D721Med (cell line): ENCODE measurements around the gene PEPD.

Experiments
- DNase-seq: peaks from one replicate; pipeline ENCODE4 v3.0.0; 2011; ENCODE audit warnings: low spot score; ENCODE audit not compliant: insufficient read length
- FAIRE-seq: peaks from 2 replicates; lab custom pipeline; 2011; peaks lifted over from hg19 to GRCh38; lab: Jason Lieb, UNC
- TF ChIP-seq, protein P1 (sequence below): IDR thresholded peaks from 2 replicates; pipeline ENCODE4 v1.5.1; 2012; ENCODE audit warnings: mild to moderate bottlenecking, control low read depth; ENCODE audit not compliant: insufficient read depth; ENCODE audit errors: missing control alignments

PEPD gene

GRCh38 chr19:33424181-33424580 lies 97.4 kb downstream of the PEPD start:
- TF ChIP-seq, protein P1, sequence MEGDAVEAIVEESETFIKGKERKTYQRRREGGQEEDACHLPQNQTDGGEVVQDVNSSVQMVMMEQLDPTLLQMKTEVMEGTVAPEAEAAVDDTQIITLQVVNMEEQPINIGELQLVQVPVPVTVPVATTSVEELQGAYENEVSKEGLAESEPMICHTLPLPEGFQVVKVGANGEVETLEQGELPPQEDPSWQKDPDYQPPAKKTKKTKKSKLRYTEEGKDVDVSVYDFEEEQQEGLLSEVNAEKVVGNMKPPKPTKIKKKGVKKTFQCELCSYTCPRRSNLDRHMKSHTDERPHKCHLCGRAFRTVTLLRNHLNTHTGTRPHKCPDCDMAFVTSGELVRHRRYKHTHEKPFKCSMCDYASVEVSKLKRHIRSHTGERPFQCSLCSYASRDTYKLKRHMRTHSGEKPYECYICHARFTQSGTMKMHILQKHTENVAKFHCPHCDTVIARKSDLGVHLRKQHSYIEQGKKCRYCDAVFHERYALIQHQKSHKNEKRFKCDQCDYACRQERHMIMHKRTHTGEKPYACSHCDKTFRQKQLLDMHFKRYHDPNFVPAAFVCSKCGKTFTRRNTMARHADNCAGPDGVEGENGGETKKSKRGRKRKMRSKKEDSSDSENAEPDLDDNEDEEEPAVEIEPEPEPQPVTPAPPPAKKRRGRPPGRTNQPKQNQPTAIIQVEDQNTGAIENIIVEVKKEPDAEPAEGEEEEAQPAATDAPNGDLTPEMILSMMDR = no peak
- DNase-seq (no peak), FAIRE-seq (no peak)

DNA sequence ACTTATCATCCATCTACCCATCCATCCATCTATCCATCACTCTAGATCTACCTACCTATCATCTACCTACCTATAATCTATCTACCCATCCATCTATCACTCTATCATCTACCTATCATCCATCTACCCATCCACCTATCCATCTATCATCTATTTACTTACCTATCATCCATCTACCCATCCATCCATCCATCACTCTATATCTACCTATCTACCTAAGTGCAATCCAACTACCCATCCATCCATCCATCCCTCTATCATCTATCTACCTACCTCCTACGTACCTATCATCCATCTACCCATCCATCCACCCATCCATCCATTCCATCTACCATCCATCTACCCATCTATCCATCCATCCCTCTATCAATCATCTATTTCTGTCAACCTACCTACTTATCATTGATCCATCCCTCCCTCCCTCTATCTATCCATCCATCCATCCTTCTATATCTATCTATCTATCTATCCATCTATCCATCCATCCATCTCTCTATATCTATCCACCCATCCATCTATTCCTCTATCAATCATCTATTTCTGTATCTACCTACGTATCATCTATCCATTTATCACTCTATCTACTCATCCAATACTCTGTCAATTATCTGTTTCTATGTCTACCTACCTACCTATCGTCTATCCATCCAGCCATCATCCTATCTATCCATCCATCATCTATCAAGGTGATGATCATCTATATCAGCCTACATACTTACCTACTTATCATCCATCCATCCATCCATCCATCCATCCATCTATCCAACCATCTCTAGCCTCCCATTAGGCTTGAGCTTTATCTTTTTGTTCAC lies 99.0 kb downstream of the PEPD start:
- DNase-seq (no peak), FAIRE-seq (no peak)
- TF ChIP-seq, protein P1 = no peak

- TF ChIP-seq, protein P1 = no peak
- no peak for FAIRE-seq
These were observed 100.2 kb downstream of the PEPD start for GRCh38 chr19:33421368-33421767.

DNA sequence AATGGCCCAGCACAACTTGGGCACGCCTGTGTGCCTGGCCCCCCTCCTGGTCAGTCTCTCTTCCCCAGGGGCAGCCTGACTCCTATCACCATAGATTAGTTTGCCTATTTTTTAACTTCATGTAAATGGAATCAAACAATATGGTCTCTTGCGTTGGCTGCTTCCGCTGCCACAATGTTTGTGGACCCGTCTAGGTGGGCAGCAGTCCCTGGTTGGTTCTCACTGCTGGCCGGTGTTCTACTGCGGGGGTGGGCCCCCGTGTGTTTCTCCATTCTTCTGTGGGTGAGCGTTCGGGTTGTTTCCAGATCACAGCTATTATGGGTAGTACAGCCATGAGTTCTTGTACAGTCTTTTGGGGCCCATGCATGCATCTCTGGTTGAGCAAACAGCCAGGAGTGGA lies 100.8 kb downstream of the PEPD start:
- DNase-seq (no peak), FAIRE-seq (no peak)
- TF ChIP-seq, protein P1 = no peak

More at GRCh38 chr19:33421368-33421767, 100.2 kb downstream of the PEPD start:
- no peak for DNase-seq

DNA sequence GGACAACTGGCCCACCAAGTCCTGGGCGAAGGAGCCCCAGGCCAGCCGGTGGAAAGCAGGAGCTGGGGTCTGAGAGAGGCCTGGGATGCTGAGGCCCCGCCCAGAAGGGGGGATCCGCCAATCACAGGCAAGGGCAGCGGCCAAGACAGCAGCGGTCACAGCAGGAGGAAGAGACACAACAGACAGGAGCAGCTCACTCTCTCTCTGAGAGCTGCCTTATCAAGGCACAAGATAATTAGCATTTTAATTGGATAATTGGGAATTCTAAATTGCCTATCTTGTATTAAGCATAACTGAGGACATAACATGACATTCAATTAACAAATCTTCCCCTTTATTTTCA lies 101.8 kb downstream of the PEPD start:
- FAIRE-seq = no peak
- TF ChIP-seq, protein P1 = no peak
- no peak for DNase-seq

DNA sequence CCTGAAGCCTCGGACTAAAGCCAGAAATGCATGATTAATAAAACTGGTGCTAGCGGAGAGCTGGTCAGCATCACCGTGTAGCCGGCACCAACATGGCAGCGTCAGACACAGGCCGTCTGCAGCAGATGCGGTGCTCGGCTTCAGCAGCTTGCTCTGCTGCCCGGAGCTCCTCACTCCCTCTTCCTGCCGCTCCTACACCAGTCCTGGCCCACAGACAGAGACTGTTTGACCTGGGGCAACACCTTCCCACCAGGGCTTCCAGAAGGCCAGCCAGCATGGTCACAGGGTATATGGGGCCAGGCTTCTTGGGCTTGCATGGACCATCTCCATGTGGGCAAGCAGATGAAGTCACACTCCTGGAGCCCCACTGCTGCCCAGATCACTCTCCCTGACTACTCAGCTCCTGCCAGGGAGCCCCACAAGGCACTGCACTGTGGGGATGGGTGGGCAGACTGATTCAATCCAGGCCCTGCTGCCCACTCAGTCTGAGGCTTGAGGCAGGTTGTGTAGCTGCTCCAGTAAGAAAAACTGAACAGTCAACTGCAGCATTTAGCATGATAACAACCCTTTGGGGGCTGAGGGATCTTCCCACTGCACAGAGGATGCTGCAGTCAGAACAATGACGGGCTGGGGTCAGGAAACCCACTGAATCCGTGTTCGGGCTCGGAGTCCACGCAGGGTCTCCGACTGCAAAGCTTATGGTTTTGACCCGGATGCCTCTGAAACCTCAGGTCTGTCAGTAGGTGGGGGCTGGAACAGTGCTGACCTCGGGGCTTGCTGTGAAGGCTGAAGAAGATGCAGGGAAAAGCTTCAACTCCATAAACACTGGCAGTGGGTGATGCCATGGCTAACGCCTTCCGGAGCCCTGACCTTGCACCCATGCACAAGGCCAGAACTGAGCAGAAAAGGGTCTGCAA lies 102.5 kb downstream of the PEPD start:
- TF ChIP-seq, protein P1 = no peak
- FAIRE-seq = no peak
- no peak for DNase-seq

- FAIRE-seq (no peak), DNase-seq (no peak)
- TF ChIP-seq, protein P1 = no peak
These were observed 103.1 kb downstream of the PEPD start for GRCh38 chr19:33418461-33418860.
